ENCODE results near the gene TIAL1.
"Not testable (repeated sequence)": the region's sequence is repeated elsewhere in the genome, so short reads cannot be mapped to it uniquely, and the experiment has no call there.

The TIAL1 gene

GRCh38 chr10:119549247-119549999, 47.3 kb downstream of the TIAL1 start:
- DNase-seq (ENCODE audit: low spot score), result no peak

GRCh38 chr10:119546009-119546408, 50.8 kb downstream of the TIAL1 start:
- DNase-seq (ENCODE audit: low spot score), result no peak

GRCh38 chr10:119545310-119545709, 51.5 kb downstream of the TIAL1 start:
- DNase-seq (ENCODE audit: low spot score), result no peak

- peak; percentile 36 for DNase-seq (ENCODE audit: low spot score)
Measured at GRCh38 chr10:119543814-119544642, 52.7 kb downstream of the TIAL1 start.

GRCh38 chr10:119542988-119543813, 53.6 kb downstream of the TIAL1 start:
- DNase-seq (ENCODE audit: low spot score), result peak; percentile 62

- DNase-seq (ENCODE audit: low spot score), result peak; percentile 91
Measured at GRCh38 chr10:119542357-119542987, 54.3 kb downstream of the TIAL1 start, which contains the start of gene RGS10. Gene RGS10 (minus strand): TSS chr10:119542719. CDS start chr10:119542638, 81 bp downstream.

- peak; percentile 47 for DNase-seq (ENCODE audit: low spot score)
Measured at GRCh38 chr10:119541459-119542356, 55.1 kb downstream of the TIAL1 start.

GRCh38 chr10:119541046-119541445, 55.7 kb downstream of the TIAL1 start:
- no peak for DNase-seq (ENCODE audit: low spot score)

GRCh38 chr10:119540038-119540437, 56.7 kb downstream of the TIAL1 start:
- DNase-seq (ENCODE audit: low spot score), result no peak

- no peak for DNase-seq (ENCODE audit: low spot score)
Measured at GRCh38 chr10:119539359-119539825, 57.4 kb downstream of the TIAL1 start.

- DNase-seq (ENCODE audit: low spot score), result no peak
Measured at GRCh38 chr10:119538632-119539358, 58.0 kb downstream of the TIAL1 start.

- DNase-seq (ENCODE audit: low spot score), result no peak
Measured at GRCh38 chr10:119537953-119538630, 58.7 kb downstream of the TIAL1 start.

GRCh38 chr10:119536508-119537025, 60.2 kb downstream of the TIAL1 start:
- DNase-seq (ENCODE audit: low spot score), result no peak

GRCh38 chr10:119535837-119536507, 60.8 kb downstream of the TIAL1 start:
- no peak for DNase-seq (ENCODE audit: low spot score)

- DNase-seq (ENCODE audit: low spot score), result no peak
Measured at GRCh38 chr10:119535305-119535704, 61.5 kb downstream of the TIAL1 start.

GRCh38 chr10:119533473-119533872, 63.3 kb downstream of the TIAL1 start:
- DNase-seq (ENCODE audit: low spot score), result no peak

- not testable (repeated sequence) for DNase-seq (ENCODE audit: low spot score)
Measured at GRCh38 chr10:119532791-119533190, 64.0 kb downstream of the TIAL1 start.

GRCh38 chr10:119532251-119532650, 64.5 kb downstream of the TIAL1 start:
- not testable (repeated sequence) for DNase-seq (ENCODE audit: low spot score)
